CD4-positive, alpha-beta T cell treated with Interleukin-17A for 4 hours (primary cell): Measurements from ENCODE around the gene PLXNA1.

Experiments used
- DNase-seq: peaks from one replicate; pipeline ENCODE4 v3.0.0-alpha.2; 2020; ENCODE audit warnings: mixed read lengths

The PLXNA1 gene

DNA sequence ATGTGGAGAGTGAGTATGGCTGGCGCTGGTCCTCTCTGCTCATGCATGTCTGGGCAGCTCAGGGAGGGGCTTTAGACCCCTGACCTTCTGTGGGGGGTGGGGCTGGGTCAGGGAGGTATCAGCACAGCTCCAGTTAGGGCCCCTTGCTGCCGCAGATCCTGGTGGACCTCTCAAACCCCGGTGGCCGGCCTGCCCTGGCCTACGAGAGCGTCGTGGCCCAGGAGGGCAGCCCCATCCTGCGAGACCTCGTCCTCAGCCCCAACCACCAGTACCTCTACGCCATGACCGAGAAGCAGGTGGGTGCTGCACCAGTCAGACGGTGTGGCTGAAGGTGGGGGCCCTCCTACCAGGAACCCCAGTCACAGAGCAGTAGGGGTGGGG lies 20.2 kb downstream of the PLXNA1 start:
- no peak for DNase-seq

DNA sequence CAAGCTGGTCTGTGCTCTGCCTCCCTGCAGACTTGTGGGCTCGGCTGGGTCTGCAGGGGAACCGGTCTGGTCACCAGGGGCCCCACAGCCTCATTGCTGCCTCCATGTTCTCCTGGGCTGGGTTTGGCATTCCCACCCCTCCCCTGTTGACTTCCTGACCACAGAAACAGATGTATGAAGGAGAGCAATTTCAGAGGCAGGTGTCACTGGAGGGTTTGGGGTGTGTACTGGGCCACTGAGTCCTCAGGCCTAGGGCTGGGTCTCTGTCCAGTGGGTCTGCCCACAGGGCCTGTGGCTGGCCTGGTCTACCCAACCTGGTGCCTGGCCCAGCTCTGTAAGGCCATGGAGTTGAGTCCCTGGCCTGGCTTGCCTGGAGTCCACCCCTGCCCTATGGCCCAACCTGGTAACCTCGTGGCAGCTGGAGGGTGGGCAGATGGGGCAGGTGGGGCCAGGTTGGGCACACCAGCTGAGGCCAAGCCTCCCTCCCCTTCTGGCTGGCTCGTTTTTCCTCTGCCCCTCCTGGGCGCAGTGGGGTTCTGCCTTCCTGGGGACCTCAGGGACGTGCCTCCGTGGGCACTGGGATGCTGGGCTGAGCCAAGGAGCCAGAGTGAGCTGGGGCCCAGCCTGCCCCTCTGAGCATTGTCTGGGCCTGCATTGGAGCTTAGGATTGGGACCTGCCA lies 20.8 kb downstream of the PLXNA1 start:
- DNase-seq = no peak

DNA sequence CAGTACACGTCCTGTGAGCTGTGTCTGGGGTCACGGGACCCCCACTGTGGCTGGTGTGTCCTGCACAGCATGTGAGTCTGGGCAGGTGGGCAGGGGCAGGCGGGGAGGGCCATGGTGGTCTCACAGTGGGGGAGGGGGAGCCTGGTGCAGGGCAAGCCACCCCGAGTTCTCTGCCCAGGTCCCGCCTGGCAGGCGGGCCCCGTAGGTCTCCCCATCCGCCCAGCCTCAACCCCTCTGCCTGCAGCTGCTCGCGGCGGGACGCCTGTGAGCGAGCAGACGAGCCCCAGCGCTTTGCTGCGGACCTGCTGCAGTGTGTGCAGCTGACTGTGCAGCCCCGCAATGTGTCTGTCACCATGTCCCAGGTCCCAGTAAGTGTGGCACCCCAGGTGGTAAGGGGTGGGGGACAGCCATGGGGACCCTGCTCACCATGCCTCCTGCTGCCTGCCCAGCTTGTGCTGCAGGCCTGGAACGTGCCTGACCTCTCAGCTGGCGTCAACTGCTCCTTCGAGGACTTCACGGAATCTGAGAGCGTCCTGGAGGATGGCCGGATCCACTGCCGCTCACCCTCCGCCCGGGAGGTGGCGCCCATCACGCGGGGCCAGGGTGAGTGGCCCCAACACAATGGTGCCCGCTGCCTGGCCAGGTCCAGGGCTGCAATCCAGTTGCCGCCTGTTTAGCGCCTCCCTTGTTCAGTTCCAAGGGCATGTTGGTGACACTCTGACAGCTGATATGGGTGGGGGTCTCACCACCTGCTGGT lies 21.9 kb downstream of the PLXNA1 start:
- DNase-seq = no peak

DNA sequence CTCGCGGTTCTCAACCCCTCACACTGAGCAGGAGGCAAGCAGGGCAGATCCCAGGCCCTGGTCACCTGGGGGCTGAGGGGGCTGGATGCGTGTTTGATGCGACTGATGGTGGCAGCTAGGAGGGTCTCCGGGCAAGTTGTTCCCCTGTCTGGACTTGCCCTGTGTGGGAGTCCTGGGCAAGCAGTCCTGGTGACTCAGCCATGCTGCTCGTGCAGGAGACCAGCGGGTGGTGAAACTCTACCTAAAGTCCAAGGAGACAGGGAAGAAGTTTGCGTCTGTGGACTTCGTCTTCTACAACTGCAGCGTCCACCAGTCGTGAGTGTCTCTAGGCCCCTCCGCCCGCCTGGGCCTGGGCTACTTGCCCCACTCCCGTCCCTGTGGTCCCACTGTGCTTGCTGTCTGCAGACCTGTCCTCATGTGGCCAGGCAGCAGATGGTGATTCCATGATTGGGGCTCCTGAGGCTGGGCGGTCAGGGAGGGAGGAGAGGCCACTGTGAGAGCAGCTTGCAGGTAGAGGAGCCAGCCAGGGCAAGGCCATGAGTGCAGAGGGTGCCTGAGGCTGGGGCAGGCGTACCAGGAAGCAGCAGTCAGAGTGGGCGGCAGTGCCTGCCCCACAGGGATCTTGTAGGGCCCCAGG lies 23.1 kb downstream of the PLXNA1 start:
- no peak for DNase-seq

DNA sequence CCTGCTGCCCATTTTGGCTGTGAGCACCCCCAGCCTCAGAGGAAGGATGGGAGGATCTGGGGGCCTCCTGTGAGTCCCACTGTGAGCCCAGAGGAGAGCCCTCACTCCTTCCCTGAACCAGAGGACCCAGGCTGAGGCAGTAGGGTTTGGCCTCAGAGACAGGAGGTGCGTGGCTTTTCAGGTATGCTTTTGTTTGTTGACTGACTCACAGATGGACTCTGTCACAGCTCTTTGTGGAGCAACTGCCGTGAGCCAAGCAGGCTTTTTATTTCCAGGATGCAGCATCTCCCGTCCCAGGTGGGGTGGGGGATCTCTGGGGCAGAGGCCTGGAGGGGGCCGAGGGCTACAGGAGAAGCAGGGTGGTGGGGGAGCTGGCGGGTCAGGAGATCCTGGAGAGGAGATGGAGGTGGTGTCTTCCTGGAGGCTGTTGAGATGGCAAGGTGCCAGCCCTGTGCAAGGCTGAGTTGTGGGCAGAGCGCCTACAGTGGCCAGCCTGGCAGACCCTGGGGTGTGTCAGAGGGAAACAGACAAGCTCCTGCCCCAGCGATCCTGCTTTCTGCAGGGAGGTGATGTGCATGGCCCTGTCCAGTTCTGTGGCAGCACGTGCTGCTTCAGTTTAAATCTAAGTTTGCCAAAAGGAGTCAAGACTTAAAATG lies 24.0 kb downstream of the PLXNA1 start:
- DNase-seq = no peak

DNA sequence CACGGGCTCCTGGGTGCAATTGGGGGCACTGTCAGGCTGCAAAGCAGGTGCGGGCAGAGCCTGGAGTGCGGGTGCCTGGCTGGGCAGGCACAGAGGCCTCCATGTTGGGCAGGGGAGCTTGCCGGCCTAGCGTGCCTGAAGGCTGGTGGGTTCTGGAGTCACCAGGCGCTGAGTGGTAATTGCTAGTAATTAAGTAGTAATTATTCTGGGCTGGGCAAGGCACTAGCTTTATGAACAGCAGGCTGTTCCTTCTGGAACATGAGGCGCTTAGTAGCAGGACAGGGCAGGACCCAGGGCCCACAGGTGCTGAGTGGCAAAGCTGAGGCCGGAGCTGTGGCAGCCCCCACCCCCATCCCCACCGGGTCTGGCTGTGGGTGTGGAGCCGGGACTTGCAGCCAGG lies 25.3 kb downstream of the PLXNA1 start:
- no peak for DNase-seq

DNA sequence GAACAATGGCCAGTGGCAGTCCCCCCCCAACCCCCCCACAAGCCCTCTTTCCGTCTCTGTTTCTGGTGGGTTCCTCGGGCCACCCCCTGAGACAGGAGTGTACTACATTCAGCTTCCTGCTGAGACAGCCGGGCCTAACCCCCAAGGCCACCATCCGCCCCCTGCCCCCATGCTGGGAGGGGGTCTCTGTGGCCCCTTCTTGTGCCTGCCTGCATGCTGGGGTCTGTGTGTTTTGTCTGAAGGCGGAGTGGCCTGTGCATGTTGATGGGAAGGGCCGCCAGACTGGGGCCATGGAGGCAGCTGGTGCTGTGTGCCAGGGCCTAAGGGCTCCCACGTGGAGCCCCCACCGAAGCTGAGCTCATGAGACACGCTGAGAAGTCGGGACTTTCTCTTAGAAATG lies 26.6 kb downstream of the PLXNA1 start:
- DNase-seq = no peak

DNA sequence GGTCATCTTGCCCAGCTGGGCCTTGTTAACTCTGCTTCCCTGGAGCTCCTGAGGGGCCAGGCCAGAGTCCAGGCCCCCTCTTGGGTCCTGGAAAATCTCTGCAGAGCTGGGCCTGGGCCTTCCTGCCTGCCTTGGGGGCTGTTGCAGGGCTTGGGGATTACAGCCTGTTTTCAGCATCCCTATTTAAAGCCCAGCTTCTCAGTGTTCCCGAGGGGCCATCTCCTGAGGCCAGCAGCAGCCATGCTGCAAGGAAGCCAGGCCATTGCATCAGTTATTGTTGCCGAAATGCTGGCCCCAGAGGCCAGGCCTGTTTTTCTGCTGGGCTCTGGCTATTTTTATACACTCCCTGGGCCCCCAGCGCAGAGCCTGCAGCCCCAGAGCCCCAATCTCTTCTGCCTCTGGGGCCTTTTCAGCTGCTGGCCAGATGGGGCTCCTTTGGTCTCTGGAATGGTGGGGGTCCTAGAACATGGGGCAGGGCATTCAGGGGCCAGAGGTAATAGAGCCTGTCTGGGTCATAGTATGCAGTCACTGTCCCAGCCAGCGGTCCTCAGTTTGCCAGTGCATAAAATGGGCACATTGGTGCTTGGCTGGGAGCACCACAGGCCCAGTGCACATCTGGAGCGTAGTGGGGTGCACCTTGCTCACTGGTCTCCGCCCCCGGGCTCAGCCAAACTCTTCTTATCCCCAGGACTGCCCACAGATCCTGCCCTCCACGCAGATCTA lies 28.5 kb downstream of the PLXNA1 start:
- DNase-seq = no peak

DNA sequence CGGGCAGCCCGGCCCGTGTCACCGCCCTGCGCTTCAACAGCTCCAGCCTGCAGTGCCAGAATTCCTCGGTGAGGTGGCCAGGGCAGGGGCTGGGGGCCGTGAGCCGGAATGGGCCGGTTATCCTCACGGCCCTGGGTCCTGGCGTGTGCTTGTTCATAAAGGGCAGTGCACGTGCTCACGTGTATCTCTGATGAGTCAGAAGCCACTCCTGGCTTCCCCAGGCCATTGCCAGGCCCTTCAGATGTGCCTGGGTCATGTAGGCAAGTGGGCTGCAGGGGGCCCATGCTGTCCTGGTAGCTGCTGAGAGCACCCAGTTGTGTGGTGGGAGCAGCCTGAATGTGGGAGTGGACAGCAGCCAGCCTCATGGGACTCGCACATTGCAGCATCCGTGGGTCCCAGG lies 29.2 kb downstream of the PLXNA1 start:
- DNase-seq = no peak

DNA sequence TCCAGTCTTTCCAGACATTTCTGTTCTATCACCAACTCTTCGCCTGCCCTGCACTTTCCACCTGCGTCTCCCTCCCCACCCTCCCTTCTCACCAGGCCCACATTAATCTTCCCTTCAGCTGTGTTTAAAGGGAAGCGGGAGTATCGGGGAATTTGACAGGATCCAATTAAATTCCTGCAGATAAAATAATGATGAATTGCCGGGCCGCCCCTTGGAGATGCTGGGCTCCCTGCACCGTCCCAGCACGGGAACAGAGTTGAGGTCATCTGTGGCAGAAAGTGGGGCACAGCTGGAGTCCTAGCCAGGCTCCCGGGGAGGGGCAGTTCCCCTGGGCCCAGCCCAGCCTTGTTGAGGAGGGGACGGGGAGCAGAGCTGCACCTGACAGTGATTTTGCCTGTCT lies 30.3 kb downstream of the PLXNA1 start:
- DNase-seq = no peak

DNA sequence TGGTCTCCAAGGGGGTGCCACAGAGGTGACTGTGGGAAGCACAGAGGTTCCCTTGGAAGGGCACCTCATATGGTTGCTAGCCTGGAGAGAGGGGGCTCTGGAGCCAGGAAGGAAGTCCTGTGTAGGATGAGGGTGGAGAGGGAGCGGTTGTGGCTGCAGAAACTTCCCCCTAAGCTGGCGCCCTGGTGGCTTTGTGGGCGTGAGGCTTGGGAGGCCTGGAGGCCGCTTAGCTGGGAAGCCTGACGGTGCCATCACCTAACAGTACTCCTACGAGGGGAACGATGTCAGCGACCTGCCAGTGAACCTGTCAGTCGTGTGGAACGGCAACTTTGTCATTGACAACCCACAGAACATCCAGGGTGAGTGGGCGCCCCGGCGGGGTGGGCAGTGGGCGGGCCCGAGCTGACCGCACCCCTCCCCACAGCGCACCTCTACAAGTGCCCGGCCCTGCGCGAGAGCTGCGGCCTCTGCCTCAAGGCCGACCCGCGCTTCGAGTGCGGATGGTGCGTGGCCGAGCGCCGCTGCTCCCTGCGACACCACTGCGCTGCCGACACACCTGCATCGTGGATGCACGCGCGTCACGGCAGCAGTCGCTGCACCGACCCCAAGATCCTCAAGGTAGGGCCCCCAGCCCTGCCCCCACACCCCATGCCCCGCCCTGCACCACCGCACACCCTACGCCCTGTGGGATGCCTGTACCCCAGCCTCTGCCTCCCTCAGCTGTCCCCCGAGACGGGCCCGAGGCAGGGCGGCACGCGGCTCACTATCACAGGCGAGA lies 31.0 kb downstream of the PLXNA1 start:
- DNase-seq = no peak

DNA sequence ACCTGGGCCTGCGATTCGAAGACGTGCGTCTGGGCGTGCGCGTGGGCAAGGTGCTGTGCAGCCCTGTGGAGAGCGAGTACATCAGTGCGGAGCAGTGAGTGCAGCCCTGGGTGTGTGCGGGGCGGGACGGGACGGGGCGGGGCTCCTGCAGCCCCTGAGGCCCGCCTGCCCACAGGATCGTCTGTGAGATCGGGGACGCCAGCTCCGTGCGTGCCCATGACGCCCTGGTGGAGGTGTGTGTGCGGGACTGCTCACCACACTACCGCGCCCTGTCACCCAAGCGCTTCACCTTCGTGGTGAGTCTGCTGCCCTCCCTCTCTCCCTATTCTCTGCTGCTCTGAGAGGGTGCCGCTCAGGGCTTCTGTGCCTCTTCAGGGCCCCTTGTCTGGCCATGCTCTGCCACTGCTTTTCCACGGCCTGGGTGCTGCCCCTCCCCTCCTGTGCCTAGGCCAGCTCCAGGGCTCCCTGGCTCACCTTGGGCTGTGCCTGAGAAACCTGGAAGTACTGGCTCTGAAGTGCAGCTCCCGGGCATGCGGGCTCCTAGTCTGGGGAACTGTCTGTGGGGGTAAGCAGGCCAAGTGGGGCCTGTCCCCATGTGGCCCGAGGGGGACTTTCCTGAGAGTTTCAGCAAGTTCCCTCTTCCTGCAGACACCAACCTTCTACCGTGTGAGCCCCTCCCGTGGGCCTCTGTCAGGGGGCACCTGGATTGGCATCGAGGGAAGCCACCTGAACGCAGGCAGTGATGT lies 31.8 kb downstream of the PLXNA1 start:
- DNase-seq = no peak

DNA sequence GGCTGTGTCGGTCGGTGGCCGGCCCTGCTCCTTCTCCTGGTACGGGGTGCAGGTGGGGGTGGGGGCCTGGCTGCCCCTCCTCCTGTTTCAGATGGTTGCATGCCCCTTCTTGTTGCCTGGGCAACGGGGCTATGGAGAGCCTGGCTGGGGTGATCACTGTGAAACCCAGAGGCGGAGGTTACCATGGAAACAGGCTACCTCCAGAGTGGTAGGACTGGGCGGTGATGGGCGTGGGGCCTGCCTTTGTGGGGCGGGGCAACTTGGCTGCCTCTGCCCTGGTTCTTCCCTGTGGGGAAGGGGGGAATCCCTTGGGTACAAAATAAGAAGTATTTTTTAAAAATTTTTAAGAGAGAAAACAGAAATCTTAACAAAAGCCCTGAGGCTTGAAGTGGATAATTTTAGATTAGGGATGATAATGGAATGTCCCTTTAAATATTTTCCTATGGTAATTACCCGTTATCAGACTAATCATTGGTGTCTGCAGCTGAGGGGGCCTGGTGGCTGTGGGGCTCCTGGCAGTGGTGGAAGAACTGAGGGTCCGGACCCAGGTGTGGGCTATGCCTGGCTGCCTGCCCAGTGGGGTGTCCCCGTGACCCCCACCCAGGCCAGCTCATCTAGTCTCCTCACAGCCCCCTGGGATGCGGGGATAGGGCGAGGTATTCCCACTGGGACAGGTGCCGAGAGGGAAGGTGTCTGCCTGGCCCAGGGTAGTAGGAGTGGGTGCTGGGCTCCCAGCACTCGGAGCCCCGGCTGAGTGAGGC lies 32.5 kb downstream of the PLXNA1 start:
- DNase-seq = no peak

DNA sequence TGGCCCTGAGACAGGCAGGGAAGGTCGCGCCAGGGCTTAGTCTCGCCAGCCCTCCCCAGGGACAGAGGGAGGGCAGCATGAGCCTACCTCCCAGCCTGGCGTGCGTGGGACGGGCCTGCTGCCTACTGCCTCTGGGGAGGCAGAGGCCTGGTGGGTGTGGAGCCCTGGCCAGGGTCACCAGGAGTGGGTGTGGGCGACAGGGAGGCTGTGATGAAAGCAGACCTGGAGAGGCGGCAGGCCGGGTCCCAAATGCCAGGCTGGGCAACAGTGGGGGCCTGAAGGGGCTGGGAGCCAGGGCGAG lies 33.1 kb downstream of the PLXNA1 start:
- DNase-seq = no peak

DNA sequence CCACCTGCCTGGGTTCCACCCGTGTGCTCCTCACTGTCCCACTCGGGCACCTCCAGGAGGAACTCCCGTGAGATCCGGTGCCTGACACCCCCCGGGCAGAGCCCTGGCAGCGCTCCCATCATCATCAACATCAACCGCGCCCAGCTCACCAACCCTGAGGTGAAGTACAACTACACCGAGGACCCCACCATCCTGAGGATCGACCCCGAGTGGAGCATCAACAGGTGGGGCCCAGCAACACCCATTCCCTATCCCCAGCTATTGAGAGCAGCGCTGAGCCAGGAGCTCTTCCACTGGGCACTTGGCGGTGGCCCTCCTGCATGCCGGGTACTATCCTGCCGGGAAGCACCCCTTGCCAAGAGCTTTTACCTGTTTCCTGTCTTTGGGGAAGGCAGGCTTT lies 33.5 kb downstream of the PLXNA1 start:
- DNase-seq = no peak

DNA sequence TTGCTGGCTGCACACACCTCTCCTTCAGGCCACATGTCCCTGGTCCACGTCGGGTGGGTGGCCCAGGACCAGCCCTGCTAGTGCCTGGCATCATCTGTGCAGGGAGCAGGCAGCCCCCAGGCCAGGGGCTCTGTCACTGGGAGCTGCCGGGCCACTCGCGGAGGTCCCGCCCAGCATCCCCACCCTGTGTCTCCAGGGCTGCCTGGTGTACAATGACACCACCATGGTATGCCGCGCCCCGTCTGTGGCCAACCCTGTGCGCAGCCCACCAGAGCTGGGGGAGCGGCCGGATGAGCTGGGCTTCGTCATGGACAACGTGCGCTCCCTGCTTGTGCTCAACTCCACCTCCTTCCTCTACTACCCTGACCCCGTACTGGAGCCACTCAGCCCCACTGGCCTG lies 34.3 kb downstream of the PLXNA1 start:
- DNase-seq = no peak

DNA sequence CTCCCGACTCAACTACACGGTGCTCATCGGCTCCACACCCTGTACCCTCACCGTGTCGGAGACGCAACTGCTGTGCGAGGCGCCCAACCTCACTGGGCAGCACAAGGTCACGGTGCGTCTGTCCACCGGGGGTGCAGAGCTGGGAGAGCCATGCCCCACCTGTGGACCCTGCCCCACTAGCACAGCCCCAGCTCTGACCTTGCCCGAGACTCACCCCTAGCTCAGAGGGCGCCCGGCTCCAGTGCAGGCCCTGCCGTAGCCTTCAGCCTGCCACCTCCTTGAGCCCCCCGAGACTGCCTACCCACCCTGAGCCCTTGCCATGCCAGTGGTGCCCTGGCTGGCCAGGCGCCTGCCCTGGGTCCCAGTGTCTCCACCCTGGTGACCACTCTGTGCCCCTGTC lies 34.9 kb downstream of the PLXNA1 start:
- no peak for DNase-seq

DNA sequence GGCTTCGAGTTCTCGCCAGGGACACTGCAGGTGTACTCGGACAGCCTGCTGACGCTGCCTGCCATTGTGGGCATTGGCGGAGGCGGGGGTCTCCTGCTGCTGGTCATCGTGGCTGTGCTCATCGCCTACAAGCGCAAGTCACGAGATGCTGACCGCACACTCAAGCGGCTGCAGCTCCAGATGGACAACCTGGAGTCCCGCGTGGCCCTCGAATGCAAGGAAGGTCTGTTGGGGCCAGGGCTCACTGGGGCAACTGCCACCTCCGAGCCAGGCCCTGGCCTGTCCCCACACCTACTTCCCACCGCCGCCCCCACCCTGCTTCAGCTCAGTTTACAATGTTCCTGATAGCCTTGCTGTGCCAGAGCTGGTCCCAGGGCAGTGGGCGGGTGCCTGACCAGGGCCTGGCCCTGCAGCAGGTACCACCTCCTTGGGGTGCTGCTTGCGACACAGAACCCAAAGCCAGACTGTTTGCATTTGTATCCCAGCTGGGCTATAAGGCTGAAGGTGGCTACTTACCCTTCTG lies 35.5 kb downstream of the PLXNA1 start:
- DNase-seq = no peak

DNA sequence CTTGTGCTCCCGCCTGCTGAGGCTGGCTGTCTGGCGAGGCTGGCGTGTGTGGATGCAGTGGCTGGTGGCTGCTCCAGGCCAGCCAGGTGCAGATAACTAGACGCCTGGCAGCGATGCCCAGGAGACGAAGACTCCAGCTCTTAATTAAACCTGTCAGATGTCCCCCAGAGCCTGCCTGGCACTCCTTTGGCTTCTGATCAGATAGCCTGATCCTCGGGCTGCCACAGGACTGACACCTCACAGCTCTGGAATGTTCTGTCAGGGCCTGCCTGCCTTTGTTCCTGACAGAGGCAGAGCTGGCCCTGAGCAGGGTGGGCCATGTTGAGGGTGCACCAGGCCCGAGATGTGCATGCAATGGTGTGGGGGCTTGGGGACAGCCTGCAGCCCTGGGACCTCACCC lies 36.5 kb downstream of the PLXNA1 start:
- DNase-seq = no peak

DNA sequence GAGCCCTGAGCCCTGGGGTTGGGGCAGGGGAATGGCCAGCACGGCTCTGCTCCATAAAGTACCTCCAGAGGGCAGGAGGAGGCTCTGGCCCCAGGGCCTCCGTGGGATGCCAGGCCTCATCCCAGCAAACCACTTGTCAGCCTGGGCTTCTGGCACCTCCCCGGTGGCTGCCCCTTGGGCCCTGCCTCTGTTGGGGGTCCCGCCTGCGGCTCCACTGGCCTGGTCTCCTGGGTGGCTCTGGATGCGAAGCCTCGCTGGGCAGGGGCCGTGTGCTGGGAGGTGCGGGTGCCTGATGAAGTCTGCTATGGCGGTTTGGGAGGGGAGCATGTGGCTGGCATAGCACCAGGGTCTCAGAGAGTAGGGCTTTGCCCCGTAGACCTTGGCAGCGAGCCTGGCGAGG lies 37.6 kb downstream of the PLXNA1 start:
- DNase-seq = no peak

DNA sequence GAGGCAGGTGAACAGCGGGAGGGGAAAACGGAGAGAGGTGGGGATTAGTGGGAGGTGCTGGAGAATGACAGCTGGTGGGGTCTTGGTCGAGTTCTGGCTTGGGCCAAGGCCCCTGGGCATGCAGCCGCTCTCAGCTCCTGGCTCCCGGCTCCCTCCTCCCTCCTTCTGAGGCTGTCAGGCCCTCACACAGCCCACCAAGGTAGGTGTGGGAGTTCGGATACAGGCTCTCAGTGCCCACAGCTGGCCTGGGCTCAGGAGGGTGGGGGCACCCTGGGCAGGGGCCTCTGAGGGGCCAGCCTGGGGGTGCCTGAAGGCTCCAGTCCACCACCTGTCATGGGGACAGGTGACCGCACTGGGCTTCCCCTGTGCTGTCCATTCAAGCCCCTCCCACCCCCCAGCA lies 39.9 kb downstream of the PLXNA1 start:
- no peak for DNase-seq
